ENCODE results near the gene TXNDC11. TPM values are rescaled to one million over a fixed set of nuclear protein-coding genes. Genes with fewer than 3 reads are reported as not detected.

TXNDC11 gene
- total and polyA plus RNA-seq, 9 of the 15 experiments (the other 6 are each of a cell fraction or from before 2014, with no cell fraction given), result 0.66 to 32.6 (median 26.2) TPM

- TF ChIP-seq ZNF436 (CRISPR knock-in tag; IDR thresholded peaks at IDR 0.05) (no peak), NFIC (IDR thresholded peaks at IDR 0.05) (no peak), SIN3B (IDR thresholded peaks at IDR 0.05; ENCODE audit: low read depth) (no peak), EWSR1 (IDR thresholded peaks at IDR 0.05; ENCODE audit: borderline replicate concordance, low read depth, partially characterized antibody) (no peak), ZNF740 (CRISPR knock-in tag; IDR thresholded peaks at IDR 0.05) (no peak), ZNF740 (tag; IDR thresholded peaks at IDR 0.05) (no peak), IRF2 (CRISPR knock-in tag; IDR thresholded peaks at IDR 0.05) (no peak), ZKSCAN3 (CRISPR knock-in tag; IDR thresholded peaks at IDR 0.05) (no peak), TSHZ1 (CRISPR knock-in tag; IDR thresholded peaks at IDR 0.05) (no peak), ZC3H8 (IDR thresholded peaks at IDR 0.05) (no peak), BMI1 (IDR thresholded peaks at IDR 0.05; ENCODE audit: low read length) (no peak), PRMT5 (CRISPR knock-in tag; IDR thresholded peaks at IDR 0.05) (no peak), DNMT1 (IDR thresholded peaks at IDR 0.05) (no peak), ZNF280B (CRISPR knock-in tag; IDR thresholded peaks at IDR 0.05) (no peak), CBX5 (IDR thresholded peaks at IDR 0.05; ENCODE audit: borderline replicate concordance, low read depth) (no peak), ZBTB9 (CRISPR knock-in tag; IDR thresholded peaks at IDR 0.05) (no peak)
- in situ Hi-C loops (cut with MboI) (no loop called here), intact Hi-C loops (cut with micrococcal nuclease) (no loop called here)
- CTCF ChIA-PET (ENCODE audit: low intra/inter-chr PET ratio), result no interaction called here
- H3K36me3 ChIP-seq (ENCODE audit: control insufficient read depth, insufficient read depth, low read length), result peaks cover 90% of the 10 kb centered on the region
- H3K27ac ChIP-seq (ENCODE audit: extremely low read depth, low read depth, low read length), result no peak overlapping the region
- H3K4me3 ChIP-seq, result no peak overlapping the region
- WGBS (ENCODE audit: insufficient coverage, low coverage, missing lambda C conversion rate), result 94% methylated on average over 1 of the region's 1 CpG
- no peak overlapping the region for H3K9ac ChIP-seq (ENCODE audit: insufficient read depth in 1 of 2, low read depth in 2 of 2, low read length in 2 of 2)
- POLR2A ChIA-PET, result interaction anchor here (0.6 to 2.0 kb wide), 4 partner anchors 10 to 183 kb away, joined by 4 to 9 read pairs (median 4); no protein-coding TSS in a partner anchor
- H3K4me2 ChIP-seq (ENCODE audit: insufficient read depth, low read length), result no peak overlapping the region
- ATAC-seq, result no peak
- H4K20me1 ChIP-seq (replicated peaks; ENCODE audit: control insufficient read depth, insufficient read depth, low read length), result no peaks in the 10 kb centered on the region
- H3K9me3 ChIP-seq (replicated peaks; ENCODE audit: control insufficient read depth, insufficient read depth, low read depth, low read length), result no peaks in the 10 kb centered on the region
- H3K79me2 ChIP-seq (ENCODE audit: control insufficient read depth, insufficient read depth, low read length), result no peaks in the 10 kb centered on the region; the same call in 2 of the 3 replicates
- no TSS peak for BruUV-seq (replicated peaks)
- H3K9me1 ChIP-seq (ENCODE audit: control insufficient read depth, insufficient read depth, low read length), result no peaks in the 10 kb centered on the region
- H3K27me3 ChIP-seq (ENCODE audit: control insufficient read depth in 2 of 2, insufficient read depth in 2 of 2, low read length in 2 of 2), result no peaks in the 10 kb centered on the region
- DNase-seq (ENCODE audit: extremely low read depth in 1 of 4, low spot score in 3 of 4), result no peak
- H2AFZ ChIP-seq (ENCODE audit: low read depth, low read length), result no peak overlapping the region
- no peak for FAIRE-seq
- no peaks in the 10 kb centered on the region for H3K4me1 ChIP-seq (replicated peaks in 1 of 2; ENCODE audit: control insufficient read depth in 2 of 2, insufficient read depth in 2 of 2, low read length in 2 of 2)
Observed at GRCh38 chr16:11688520-11688886, 54.2 kb downstream of the TXNDC11 start.
